MM.1S (cell line): ENCODE data around the gene SEC61B.

Source experiments
- CTCF ChIP-seq: fragments of 300-600 bp; sonication (generic); IDR thresholded peaks from 2 replicates; pipeline ENCODE4 v1.5.1; 2016; ENCODE audit warnings: antibody characterized with exemption, low read length, mixed read lengths
- EZH2phosphoT487 ChIP-seq: fragments of 300-600 bp; sonication (generic); IDR thresholded peaks from 2 replicates; pipeline ENCODE4 v1.6.1; 2018; ENCODE audit warnings: antibody characterized with exemption, low read length

GRCh38 chr9:99249619-99250018, 27.5 kb downstream of the SEC61B start:
- TF ChIP-seq EZH2phosphoT487, result no peak
- no peak for TF ChIP-seq CTCF
